ENCODE results near the gene NFIX.

The NFIX gene

GRCh38 chr19:13138916-13139198 is 143.6 kb downstream of the NFIX start:
- peaks cover 12% of the 10 kb centered on the region for H3K4me1 Mint-ChIP-seq
- no peak overlapping the region for H3K4me3 Mint-ChIP-seq
- no peaks in the 10 kb centered on the region for H3K9me3 Mint-ChIP-seq
- ATAC-seq (no peak), DNase-seq (no peak)
- no peaks in the 10 kb centered on the region for H3K27me3 Mint-ChIP-seq
- H3K27ac Mint-ChIP-seq, result no peak overlapping the region
- H3K36me3 Mint-ChIP-seq (ENCODE audit: low read depth), result peaks cover 29% of the 10 kb centered on the region

GRCh38 chr19:13139633-13140311 is 144.5 kb downstream of the NFIX start:
- H3K36me3 Mint-ChIP-seq (ENCODE audit: low read depth), result peaks cover 24% of the 10 kb centered on the region
- H3K9me3 Mint-ChIP-seq, result no peaks in the 10 kb centered on the region
- no peaks in the 10 kb centered on the region for H3K27me3 Mint-ChIP-seq
- H3K4me1 Mint-ChIP-seq, result peaks cover 4% of the 10 kb centered on the region
- no peak overlapping the region for H3K4me3 Mint-ChIP-seq
- ATAC-seq (no peak), DNase-seq (no peak)
- H3K27ac Mint-ChIP-seq, result peak overlapping the region; percentile 60

GRCh38 chr19:13146763-13147563 is 151.7 kb downstream of the NFIX start:
- Mint-ChIP-seq H3K4me3 (no peak overlapping the region), H3K4me1 (peaks cover 19% of the 10 kb centered on the region), H3K36me3 (ENCODE audit: low read depth) (peaks cover 6% of the 10 kb centered on the region), H3K9me3 (no peaks in the 10 kb centered on the region), H3K27me3 (no peaks in the 10 kb centered on the region), H3K27ac (no peak overlapping the region)
- ATAC-seq (no peak), DNase-seq (no peak)

Measured in activated naive CD8-positive, alpha-beta T cell treated with anti-CD3 and anti-CD28 coated beads, Interleukin-2, amount 50 U/mL, for 24 hours (primary cell).